ENCODE data around the gene CHD9NB. TPM values are rescaled to one million over a fixed set of nuclear protein-coding genes. Genes with fewer than 3 reads are reported as not detected.

CHD9NB gene
- total and polyA plus RNA-seq, 9 of the 15 experiments (the other 6 are each of a cell fraction or from before 2014, with no cell fraction given) = 0.06 to 0.10 (median 0.07) TPM; not detected in 6

DNA sequence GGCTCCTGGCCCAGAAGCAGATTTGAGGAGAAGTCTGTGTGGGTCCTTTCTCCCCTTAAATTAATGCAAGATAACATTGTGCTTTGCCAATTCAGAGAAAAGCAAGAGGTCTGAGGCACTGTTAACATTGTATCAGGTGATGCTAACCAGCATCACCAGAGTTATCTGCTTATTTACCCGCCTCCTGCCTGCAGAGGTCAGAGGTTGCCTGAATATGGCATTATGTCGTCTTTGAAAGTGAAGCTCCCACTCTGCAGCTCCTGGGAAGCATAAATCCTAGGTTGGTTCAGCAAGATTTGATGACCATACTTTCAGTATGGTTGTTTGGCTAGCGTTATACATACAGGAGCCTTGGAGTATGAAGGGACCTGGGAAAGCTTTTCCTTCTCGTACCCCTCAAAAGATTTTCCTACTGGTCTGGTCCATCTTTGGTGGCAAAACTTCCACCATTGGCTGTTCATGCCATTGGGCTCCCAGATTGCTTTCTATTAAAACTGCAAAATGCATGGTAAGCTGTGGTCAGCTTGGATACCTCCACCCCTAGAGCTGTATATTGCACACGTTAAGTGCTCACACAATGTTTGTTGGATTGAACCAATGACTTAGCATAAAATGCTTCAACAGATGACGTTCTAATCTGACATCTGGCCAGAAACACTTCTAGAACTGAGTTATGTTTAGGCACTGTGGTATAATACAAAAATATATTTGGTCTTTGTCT, 26.2 kb upstream of the CHD9NB start (continued):
- TF ChIP-seq DNMT1 (IDR thresholded peaks at IDR 0.05) (no peak), CXXC5 (CRISPR knock-in tag; IDR thresholded peaks at IDR 0.05) (peak; percentile 10; the same call in 1 of the 2 replicates), MEF2A (IDR thresholded peaks at IDR 0.05; ENCODE audit: control insufficient read depth, low read depth, low read length) (no peak), HEY1 (CRISPR knock-in tag; IDR thresholded peaks at IDR 0.05; ENCODE audit: borderline replicate concordance) (no peak), PHF8 (IDR thresholded peaks at IDR 0.05; ENCODE audit: borderline replicate concordance, low read length) (no peak), BACH1 (tag; IDR thresholded peaks at IDR 0.05) (peak; percentile 70; the same call in 1 of the 2 replicates), ZNF184 (CRISPR knock-in tag; IDR thresholded peaks at IDR 0.05) (no peak), POLR2A (conservative IDR thresholded peaks at IDR 0.05) (no peak), CBX3 (IDR thresholded peaks at IDR 0.05; ENCODE audit: borderline replicate concordance in 1 of 2, low read length in 2 of 2) (no peak), KDM5B (IDR thresholded peaks at IDR 0.05; ENCODE audit: insufficient replicate concordance, low read depth, low read length) (no peak), NFE2L1 (tag; IDR thresholded peaks at IDR 0.05; ENCODE audit: borderline replicate concordance, low read depth) (peak; percentile 83), BHLHE40 (IDR thresholded peaks at IDR 0.05; ENCODE audit: low read length) (no peak), CHD4 (IDR thresholded peaks at IDR 0.05; ENCODE audit: insufficient read depth, insufficient replicate concordance, low read depth, low read length, poor library complexity, severe bottlenecking) (no peak), RBM22 (IDR thresholded peaks at IDR 0.05; ENCODE audit: low read depth, low read length, poor library complexity, severe bottlenecking) (no peak), KDM1A (IDR thresholded peaks at IDR 0.05) (no peak), ZNF263 (CRISPR knock-in tag; IDR thresholded peaks at IDR 0.05; ENCODE audit: borderline replicate concordance) (no peak), ZNF133 (CRISPR knock-in tag; IDR thresholded peaks at IDR 0.05) (no peak), SAFB (IDR thresholded peaks at IDR 0.05; ENCODE audit: borderline replicate concordance, low read depth, low read length) (no peak)
- TF ChIP-seq, protein P1, sequence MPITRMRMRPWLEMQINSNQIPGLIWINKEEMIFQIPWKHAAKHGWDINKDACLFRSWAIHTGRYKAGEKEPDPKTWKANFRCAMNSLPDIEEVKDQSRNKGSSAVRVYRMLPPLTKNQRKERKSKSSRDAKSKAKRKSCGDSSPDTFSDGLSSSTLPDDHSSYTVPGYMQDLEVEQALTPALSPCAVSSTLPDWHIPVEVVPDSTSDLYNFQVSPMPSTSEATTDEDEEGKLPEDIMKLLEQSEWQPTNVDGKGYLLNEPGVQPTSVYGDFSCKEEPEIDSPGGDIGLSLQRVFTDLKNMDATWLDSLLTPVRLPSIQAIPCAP (CRISPR knock-in tag; IDR thresholded peaks at IDR 0.05; ENCODE audit: borderline replicate concordance) = no peak
- TF ChIP-seq, protein P2, sequence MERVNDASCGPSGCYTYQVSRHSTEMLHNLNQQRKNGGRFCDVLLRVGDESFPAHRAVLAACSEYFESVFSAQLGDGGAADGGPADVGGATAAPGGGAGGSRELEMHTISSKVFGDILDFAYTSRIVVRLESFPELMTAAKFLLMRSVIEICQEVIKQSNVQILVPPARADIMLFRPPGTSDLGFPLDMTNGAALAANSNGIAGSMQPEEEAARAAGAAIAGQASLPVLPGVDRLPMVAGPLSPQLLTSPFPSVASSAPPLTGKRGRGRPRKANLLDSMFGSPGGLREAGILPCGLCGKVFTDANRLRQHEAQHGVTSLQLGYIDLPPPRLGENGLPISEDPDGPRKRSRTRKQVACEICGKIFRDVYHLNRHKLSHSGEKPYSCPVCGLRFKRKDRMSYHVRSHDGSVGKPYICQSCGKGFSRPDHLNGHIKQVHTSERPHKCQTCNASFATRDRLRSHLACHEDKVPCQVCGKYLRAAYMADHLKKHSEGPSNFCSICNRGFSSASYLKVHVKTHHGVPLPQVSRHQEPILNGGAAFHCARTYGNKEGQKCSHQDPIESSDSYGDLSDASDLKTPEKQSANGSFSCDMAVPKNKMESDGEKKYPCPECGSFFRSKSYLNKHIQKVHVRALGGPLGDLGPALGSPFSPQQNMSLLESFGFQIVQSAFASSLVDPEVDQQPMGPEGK (CRISPR knock-in tag; IDR thresholded peaks at IDR 0.05; ENCODE audit: borderline replicate concordance) = no peak
- TF ChIP-seq, protein P3, sequence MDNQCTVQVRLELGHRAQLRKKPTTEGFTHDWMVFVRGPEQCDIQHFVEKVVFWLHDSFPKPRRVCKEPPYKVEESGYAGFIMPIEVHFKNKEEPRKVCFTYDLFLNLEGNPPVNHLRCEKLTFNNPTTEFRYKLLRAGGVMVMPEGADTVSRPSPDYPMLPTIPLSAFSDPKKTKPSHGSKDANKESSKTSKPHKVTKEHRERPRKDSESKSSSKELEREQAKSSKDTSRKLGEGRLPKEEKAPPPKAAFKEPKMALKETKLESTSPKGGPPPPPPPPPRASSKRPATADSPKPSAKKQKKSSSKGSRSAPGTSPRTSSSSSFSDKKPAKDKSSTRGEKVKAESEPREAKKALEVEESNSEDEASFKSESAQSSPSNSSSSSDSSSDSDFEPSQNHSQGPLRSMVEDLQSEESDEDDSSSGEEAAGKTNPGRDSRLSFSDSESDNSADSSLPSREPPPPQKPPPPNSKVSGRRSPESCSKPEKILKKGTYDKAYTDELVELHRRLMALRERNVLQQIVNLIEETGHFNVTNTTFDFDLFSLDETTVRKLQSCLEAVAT (IDR thresholded peaks at IDR 0.05) = no peak
- TF ChIP-seq, protein P4, sequence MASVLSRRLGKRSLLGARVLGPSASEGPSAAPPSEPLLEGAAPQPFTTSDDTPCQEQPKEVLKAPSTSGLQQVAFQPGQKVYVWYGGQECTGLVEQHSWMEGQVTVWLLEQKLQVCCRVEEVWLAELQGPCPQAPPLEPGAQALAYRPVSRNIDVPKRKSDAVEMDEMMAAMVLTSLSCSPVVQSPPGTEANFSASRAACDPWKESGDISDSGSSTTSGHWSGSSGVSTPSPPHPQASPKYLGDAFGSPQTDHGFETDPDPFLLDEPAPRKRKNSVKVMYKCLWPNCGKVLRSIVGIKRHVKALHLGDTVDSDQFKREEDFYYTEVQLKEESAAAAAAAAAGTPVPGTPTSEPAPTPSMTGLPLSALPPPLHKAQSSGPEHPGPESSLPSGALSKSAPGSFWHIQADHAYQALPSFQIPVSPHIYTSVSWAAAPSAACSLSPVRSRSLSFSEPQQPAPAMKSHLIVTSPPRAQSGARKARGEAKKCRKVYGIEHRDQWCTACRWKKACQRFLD (CRISPR knock-in tag; IDR thresholded peaks at IDR 0.05) = no peak

Data from K562 (cell line).